Epithelial cell of esophagus (primary cell): ENCODE measurements around the gene AURKB.

Experiments
- DNase-seq: peaks from one replicate; pipeline ENCODE4 v3.0.0; 2010; ENCODE audit warnings: low read depth
- H3K4me3 ChIP-seq: 2 replicates; pipeline ENCODE4 v1.5.1; 2011; ENCODE audit warnings: mild to moderate bottlenecking, low read length, control low read depth
- TF ChIP-seq, protein P1 (sequence below): IDR thresholded peaks from 2 replicates; pipeline ENCODE4 v1.5.1; 2011; ENCODE audit warnings: low read depth, mild to moderate bottlenecking, low read length, control low read depth, inconsistent platforms; ENCODE audit not compliant: insufficient read depth; ENCODE audit errors: missing control alignments

The AURKB gene

DNA sequence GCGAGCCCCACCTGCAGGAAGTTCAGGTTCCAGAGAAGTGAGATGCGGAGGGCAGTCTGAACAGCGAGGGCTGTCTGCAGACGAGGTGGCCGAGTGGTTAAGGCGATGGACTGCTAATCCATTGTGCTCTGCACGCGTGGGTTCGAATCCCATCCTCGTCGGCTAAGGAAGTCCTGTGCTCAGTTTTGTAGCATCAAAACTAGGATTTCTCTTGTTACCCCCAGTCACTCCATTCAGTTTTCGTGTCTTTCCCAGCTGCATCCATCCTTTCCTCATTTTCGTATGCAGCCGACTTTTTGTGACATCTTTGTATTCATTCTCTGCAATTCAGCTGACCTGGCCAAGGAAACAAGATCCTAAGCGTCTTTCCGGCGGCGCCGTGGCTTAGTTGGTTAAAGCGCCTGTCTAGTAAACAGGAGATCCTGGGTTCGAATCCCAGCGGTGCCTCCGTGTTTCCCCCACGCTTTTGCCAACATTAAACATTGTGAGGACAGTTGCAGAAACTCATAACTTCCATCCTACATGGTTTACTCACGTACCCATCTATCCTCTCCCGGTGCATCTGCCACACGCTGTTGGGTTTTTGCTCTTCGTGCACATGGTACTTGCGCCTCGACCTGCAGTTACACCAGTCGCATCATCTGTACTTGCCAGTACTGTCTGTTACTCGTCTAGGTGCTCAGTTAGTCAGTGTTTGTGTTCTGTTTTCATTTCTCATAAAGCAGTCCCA is 23.4 kb downstream of the AURKB start:
- H3K4me3 ChIP-seq: peak overlapping the region; percentile 89
- peak; percentile 93 for DNase-seq
- TF ChIP-seq, protein P1, sequence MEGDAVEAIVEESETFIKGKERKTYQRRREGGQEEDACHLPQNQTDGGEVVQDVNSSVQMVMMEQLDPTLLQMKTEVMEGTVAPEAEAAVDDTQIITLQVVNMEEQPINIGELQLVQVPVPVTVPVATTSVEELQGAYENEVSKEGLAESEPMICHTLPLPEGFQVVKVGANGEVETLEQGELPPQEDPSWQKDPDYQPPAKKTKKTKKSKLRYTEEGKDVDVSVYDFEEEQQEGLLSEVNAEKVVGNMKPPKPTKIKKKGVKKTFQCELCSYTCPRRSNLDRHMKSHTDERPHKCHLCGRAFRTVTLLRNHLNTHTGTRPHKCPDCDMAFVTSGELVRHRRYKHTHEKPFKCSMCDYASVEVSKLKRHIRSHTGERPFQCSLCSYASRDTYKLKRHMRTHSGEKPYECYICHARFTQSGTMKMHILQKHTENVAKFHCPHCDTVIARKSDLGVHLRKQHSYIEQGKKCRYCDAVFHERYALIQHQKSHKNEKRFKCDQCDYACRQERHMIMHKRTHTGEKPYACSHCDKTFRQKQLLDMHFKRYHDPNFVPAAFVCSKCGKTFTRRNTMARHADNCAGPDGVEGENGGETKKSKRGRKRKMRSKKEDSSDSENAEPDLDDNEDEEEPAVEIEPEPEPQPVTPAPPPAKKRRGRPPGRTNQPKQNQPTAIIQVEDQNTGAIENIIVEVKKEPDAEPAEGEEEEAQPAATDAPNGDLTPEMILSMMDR: peak; percentile 45

DNA sequence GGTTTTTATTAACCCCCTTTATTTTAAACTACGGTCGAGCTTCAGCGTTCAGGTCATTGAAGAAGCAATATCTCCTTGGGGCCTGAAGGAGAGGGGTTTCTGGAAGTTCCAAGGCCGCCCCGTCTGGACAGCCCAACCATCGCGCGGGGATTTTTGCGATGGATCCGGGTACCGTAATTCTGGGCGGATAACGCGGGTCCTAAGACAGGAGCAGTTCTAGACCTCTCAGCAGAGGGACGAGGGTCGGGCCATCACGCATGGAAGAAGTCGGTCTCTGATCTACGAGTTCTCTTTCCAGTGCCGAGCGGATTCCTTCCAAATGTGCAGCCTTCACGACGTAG is 24.0 kb downstream of the AURKB start:
- peak overlapping the region; percentile 89 for H3K4me3 ChIP-seq
- TF ChIP-seq, protein P1: no peak
- DNase-seq: no peak

DNA sequence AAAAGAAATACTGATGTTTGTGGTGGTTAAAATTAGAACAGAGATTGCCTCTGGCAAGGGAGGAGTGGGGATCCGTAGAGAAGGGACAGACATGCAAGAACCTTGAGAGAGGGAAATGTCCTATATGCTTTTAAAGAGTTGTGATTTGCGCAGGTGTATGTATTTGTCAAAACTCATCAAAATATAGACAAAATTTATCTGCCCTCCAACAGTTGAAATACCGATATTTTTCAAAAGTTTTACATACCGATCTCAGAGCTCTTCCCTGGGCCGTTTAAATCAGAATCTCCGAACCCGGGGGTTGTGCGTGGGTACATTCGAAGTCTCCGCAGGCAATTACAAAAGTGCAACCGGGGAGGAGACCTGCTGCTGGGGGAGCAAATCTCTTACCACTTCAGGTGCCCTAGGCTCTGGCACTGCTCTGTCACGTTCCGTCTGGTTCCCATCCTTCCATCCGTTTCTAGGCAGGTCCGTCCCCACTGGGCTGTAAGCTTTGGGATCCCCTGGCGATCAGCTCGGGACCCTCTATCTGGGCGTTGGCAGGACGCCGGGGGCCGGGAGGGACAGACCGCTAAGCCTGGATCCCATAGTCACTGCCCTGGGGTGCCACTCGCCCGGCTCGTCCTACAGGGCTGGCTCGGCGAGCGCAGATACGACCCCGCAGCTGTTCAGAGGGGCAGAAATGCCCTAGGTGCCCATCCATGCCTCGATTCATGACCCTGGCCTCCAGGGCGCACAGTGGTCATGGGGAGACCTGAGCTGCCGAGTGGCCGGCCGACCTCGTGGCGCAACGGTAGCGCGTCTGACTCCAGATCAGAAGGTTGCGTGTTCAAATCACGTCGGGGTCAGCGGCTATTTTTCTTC is 24.6 kb downstream of the AURKB start:
- TF ChIP-seq, protein P1: no peak
- peak overlapping the region; percentile 89 for H3K4me3 ChIP-seq
- peak; percentile 68 for DNase-seq

DNA sequence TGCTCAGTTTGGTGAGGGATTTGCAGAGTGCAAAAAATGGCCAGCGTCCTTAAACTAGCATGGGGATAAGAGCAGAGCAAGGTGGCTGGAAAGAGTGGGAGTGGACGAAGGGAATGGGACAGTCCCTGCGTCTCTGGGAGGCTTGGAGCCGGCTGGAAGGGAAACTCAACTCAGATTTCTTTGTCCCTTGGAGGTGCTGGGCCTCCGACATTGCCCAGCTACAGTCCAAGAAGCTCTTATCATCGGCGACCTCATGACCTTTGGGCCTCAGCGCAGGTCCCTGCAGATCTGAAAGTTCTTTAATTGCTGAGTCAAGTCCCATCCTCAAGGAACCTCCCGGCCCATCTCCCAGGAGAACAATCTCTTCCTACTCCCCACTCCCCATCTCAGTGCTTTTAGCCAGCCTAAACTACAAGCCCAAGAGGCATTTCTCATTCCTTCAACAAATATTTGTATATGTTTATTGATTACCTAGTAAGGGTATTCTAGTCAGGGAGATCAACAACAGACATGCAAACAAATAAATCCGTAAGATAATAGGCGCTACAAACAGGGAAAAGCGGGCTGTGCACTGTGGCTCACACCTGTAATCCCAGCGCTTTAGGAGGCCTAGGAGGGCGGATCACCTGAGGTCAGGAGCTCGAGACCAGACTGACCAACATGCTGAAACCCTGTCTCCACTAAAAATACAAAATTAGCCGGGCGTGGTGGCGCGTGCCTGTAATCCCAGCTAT is 33.2 kb downstream of the AURKB start:
- DNase-seq: no peak
- TF ChIP-seq, protein P1: no peak
- H3K4me3 ChIP-seq: peak overlapping the region; percentile 80

DNA sequence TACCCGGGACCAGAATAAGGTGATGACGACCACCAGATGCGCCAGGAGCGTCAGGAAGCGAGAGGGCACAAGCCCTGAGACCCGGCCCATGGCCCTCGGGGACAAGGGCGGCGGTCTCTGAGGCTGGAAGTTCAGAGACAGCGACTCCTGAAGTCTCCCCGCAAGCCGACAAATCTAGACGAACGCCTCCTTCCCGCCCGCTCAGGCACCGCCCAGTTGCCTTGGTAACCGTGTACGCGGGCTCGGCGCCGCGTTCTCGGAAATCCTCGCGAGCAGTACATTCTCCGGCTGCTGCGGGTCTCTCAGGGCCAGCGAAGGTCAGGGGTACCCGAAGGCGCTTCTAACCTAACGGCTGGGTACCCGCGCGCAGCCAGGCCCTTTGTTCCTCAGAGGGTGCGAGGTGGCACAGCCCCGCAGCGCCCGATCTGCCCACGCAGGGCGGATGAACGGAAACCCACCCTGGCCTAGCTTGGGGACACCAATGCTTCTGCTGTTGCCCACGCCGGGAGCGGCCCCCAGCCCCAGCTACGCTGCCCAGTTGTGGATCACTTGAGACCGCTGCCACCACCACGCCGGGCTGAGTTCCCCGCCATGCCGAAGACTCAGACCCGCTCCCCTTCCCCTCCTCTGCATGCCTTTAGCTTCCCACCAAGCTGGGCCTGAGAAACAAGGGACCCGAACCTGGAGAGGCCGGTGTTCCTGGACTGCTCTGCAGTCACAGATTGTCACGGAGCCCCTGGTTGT is 34.0 kb downstream of the AURKB start, which contains the start of gene TMEM107:
TSS of gene TMEM107 (minus strand) at position 184 of the 744 bp plus-strand sequence. CDS start at position 90, 94 bp downstream.
- H3K4me3 ChIP-seq: peak within 1 kb of the TSS; percentile 80
- DNase-seq: peak; percentile 89
- TF ChIP-seq, protein P1: no peak

DNA sequence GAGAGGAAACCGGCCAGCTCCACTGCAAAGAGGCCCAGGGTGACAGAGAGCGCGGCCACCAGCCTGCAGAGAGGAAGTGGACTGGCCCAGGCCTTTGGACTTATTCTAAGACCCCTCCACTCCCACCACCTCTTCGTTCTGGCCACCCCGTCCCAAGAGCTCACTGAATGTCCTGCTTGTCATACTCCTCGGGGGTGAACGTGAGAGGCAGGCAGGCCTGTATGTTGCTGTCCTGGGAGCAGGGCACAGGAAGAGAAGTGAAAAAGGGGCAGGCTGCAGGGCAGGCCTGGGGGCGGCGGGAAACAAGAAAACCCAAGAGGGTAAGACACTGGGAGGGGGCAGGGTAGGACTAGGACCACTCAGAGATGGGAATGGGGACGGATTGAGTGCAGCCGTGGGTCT is 34.6 kb downstream of the AURKB start:
- H3K4me3 ChIP-seq: peak overlapping the region; percentile 80
- TF ChIP-seq, protein P1: no peak
- DNase-seq: no peak
